ENCODE measurements around the gene ZNF263.
A peak's percentile ranks its signal among the peaks of the same experiment; 100 is the strongest.

- TF ChIP-seq CTCF (conservative IDR thresholded peaks at IDR 0.05) (peak; percentile 36), ZFX (IDR thresholded peaks at IDR 0.05) (0 out of 2 replicates have a peak, but pooled peaks have one; percentile 3)
These were observed 18.9 kb upstream of the ZNF263 start for GRCh38 chr16:3264137-3265036.

Measured in C4-2B (cell line).